Body of pancreas (tissue), 4 donors: Measurements from ENCODE around the gene GVQW3. TPM values are rescaled to one million over a fixed set of nuclear protein-coding genes. Genes with fewer than 3 reads are reported as not detected.

Source experiments
- ATAC-seq: fragments of 150-250 bp; one replicate; pipeline ENCODE4 v1.9.1; 2016
- DNase-seq, 4 donors: peaks; one replicate each; pipeline ENCODE4 v3.0.0-alpha.2; 2019
- H3K27ac ChIP-seq, 4 donors: fragments of 200-600 bp; sonication (generic); 1 replicate in 3 of 4; 2 replicates in 1 of 4; pipeline versions ENCODE4 v1.5.1 to v1.6.1; 2016 to 2019; ENCODE audit warnings: mild to moderate bottlenecking in 1 of 4, mixed read lengths in 1 of 4, moderate library complexity in 1 of 4
- H3K27me3 ChIP-seq, 2 donors: fragments of 200-600 bp; sonication (generic); one replicate each; pipeline ENCODE4 v1.6.0; 2016; ENCODE audit warnings: mild to moderate bottlenecking in 1 of 2
- H3K36me3 ChIP-seq, 2 donors: fragments of 200-600 bp; sonication (generic); replicated peaks in 1 of 2; 2 replicates each; pipeline ENCODE4 v1.5.1; 2016; ENCODE audit warnings: low read depth in 2 of 2; ENCODE audit not compliant: insufficient read depth in 1 of 2
- H3K4me1 ChIP-seq: fragments of 200-600 bp; sonication (generic); one replicate; pipeline ENCODE4 v1.6.0; 2016
- H3K4me3 ChIP-seq, 2 donors: fragments of 200-600 bp; sonication (generic); 1 replicate in 1 of 2; 2 replicates in 1 of 2; pipeline ENCODE4 v1.5.1; 2016 to 2019
- H3K9me3 ChIP-seq, 3 donors: fragments of 200-600 bp; sonication (generic); 1 replicate in 2 of 3; 2 replicates in 1 of 3; pipeline ENCODE4 v1.5.1; 2016
- CTCF ChIP-seq, 7 experiments: fragments of 450-650 bp in 4 of 7; fragments of 200-600 bp in 3 of 7; sonication (generic) in 3 of 7; IDR thresholded peaks; one replicate each; pipeline ENCODE4 v1.5.1; 2016 to 2019; ENCODE audit warnings: antibody characterized with exemption in 7 of 7
- POLR2A ChIP-seq, 3 donors: fragments of 450-650 bp; IDR thresholded peaks; one replicate each; pipeline ENCODE4 v1.6.1; 2016; ENCODE audit warnings: antibody characterized with exemption in 3 of 3, mild to moderate bottlenecking in 2 of 3
- WGBS, 2 donors: methylation state at CpG; one replicate each; pipeline ENCODE4 v1.1.5; 2017; 5-methylcytosine and 5-hydroxymethylcytosine counted together
- intact Hi-C: fragments of 100-400 bp; cut with DNase I; formaldehyde crosslinking; loops from one replicate; pipeline ENCODE4 v1.15.1; 2023
- total RNA-seq, 2 donors: library from RNA; depleted of rRNA; stranded (reverse); fragments of >200 nt; gene quantifications; one replicate each; pipeline ENCODE4 v1.1.0, GENCODE V29; 2016

GVQW3 gene
- total RNA-seq, 2 donors from 2014 or later, result 11.2 to 16.2 TPM

DNA sequence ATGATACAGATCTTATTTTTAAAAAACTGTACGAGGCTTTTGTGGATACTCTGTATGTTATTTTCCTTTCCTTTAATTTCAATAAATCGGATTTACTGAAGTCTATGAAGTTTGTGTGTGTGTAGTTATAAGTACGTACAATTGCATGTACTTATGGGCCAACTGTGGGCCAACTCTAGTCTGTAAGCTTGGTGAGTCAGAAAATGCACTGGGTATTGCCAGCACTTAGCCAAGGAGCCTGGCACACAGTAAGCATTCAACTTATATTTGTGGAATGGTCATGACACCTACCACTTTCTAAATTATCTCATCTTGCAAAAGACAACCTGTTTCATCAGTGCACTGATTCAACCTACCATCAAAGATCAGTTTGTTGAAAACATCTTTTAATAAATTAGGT, 32.8 kb upstream of the GVQW3 start:
- Histone ChIP-seq H3K9me3 (no peaks in the 10 kb centered on the region), H3K27me3 (no peaks in the 10 kb centered on the region), H3K36me3 (no peaks in the 10 kb centered on the region), H3K27ac (no peak overlapping the region), H3K4me1 (peaks cover 27% of the 10 kb centered on the region), H3K4me3 (no peak overlapping the region)
- DNase-seq (no peak), ATAC-seq (no peak)
- TF ChIP-seq CTCF (IDR thresholded peaks at IDR 0.05) (no peak), POLR2A (IDR thresholded peaks at IDR 0.05) (no peak)
- intact Hi-C loops, result no loop called here
- 69 to 74% methylated on average over 3 of the region's 3 CpGs for WGBS, 2 donors

- Histone ChIP-seq H3K27me3 (no peaks in the 10 kb centered on the region), H3K36me3 (peaks cover 0 to 11% of the 10 kb centered on the region in 2 donors), H3K4me1 (no peaks in the 10 kb centered on the region), H3K4me3 (no peak overlapping the region), H3K9me3 (no peaks in the 10 kb centered on the region), H3K27ac (no peak overlapping the region)
- intact Hi-C loops, result no loop called here
- DNase-seq, result no peak
- no peak for ATAC-seq
- no peak for TF ChIP-seq POLR2A (IDR thresholded peaks at IDR 0.05)
- no peak for TF ChIP-seq CTCF (IDR thresholded peaks at IDR 0.05)
- 100% methylated on average over 1 of the region's 1 CpG for WGBS, 2 donors
Measured at GRCh38 chr11:76355172-76355571, 26.0 kb upstream of the GVQW3 start.

- Histone ChIP-seq H3K9me3 (no peaks in the 10 kb centered on the region), H3K27ac (peak overlapping the region in 3 of 4 donors; percentile 2 to 7 (median 5)), H3K4me3 (no peak overlapping the region), H3K36me3 (peaks cover 0 to 3% of the 10 kb centered on the region in 2 donors), H3K4me1 (peaks cover 52% of the 10 kb centered on the region), H3K27me3 (no peaks in the 10 kb centered on the region)
- no peak for TF ChIP-seq POLR2A (IDR thresholded peaks at IDR 0.05)
- TF ChIP-seq CTCF (IDR thresholded peaks at IDR 0.05), result no peak
- ATAC-seq (no peak), DNase-seq (no peak)
- intact Hi-C loops, result no loop called here
Measured at GRCh38 chr11:76361374-76361773, 19.7 kb upstream of the GVQW3 start.

DNA sequence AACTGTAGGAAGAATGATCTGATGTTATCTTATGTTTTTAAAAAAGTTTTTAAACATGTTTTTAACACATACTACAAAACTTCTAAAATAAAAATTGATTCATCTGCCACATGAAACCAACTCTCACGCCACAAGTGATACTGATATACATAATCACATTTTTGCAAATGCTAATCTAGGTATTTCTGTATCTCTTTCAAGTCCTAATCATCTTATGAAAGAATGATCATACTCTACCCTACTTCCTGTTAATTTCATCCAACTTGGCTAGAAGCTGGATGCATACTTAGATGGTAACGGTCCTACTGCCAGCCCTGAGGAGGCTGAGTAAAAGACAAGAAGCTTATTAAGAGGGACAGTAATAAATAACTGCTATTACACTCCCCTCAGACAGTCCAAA, 19.3 kb upstream of the GVQW3 start:
- 35 to 43% methylated on average over 2 of the region's 2 CpGs for WGBS, 2 donors
- Histone ChIP-seq H3K27ac (peak overlapping the region in 2 of 4 donors; percentile 2 to 4), H3K36me3 (peaks cover 0 to 3% of the 10 kb centered on the region in 2 donors), H3K4me3 (no peak overlapping the region), H3K4me1 (peaks cover 56% of the 10 kb centered on the region), H3K27me3 (no peaks in the 10 kb centered on the region), H3K9me3 (no peaks in the 10 kb centered on the region)
- no peak for DNase-seq
- TF ChIP-seq POLR2A (IDR thresholded peaks at IDR 0.05) (no peak), CTCF (IDR thresholded peaks at IDR 0.05) (no peak)
- ATAC-seq, result no peak
- intact Hi-C loops, result no loop called here

DNA sequence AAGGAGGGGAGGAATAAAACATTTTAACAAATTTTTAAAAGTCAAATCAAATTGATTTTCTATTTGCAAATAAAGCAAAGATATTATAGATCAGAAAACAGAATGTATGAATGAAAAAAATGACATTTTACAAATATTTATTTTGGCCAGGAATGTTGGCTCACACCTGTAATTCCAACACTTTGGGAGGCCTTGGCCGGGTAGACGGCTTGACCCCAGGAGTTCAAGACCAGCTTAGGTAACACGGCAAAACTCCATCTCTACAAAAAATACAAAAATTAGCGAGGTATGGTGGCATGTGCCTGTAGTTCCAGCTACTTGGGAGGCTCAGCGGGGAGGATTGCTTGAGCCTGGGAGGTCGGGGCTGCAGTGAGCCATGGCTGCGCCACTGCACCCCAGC, 18.4 kb upstream of the GVQW3 start:
- no peaks in the 10 kb centered on the region for H3K27me3 ChIP-seq
- H3K36me3 ChIP-seq, result peaks cover 0 to 3% of the 10 kb centered on the region in 2 donors
- peak overlapping the region in 2 of 4 donors; percentile 80 to 88 for H3K27ac ChIP-seq
- 41 to 43% methylated on average over 7 of the region's 7 CpGs for WGBS, 2 donors
- no peaks in the 10 kb centered on the region for H3K9me3 ChIP-seq
- TF ChIP-seq CTCF (IDR thresholded peaks at IDR 0.05), result no peak
- TF ChIP-seq POLR2A (IDR thresholded peaks at IDR 0.05), result no peak
- intact Hi-C loops, result no loop called here
- ATAC-seq, result no peak
- peaks cover 65% of the 10 kb centered on the region for H3K4me1 ChIP-seq
- H3K4me3 ChIP-seq, result no peak overlapping the region
- DNase-seq, result peak in 2 of 4 donors; percentile 51 to 59
